ENCODE data around the gene ADCYAP1R1.

The ADCYAP1R1 gene

DNA sequence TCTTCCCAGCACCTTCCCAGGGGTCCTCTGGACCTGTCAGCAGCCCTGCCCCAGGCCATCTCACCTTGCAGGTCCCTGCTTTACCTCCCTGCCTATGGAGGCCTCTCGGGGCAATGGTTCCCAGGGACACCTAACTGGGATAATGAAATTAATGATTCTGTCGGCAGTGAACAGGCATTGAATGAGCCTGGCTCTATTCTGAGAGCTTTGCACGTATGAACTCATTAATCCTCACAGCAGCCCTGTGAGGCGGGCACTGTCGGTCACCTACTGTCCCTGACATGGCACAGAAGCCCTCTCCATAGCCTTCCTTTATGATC, 22.9 kb downstream of the ADCYAP1R1 start:
- H3K4me3 ChIP-seq (ENCODE audit: low read depth, low read length) = no peak overlapping the region
- no peak for DNase-seq (ENCODE audit: low read depth, low spot score)
- in situ Hi-C loops (cut with HindIII; ENCODE audit: low sequenced_read_pairs) = no loop called here
- TF ChIP-seq, protein P1, sequence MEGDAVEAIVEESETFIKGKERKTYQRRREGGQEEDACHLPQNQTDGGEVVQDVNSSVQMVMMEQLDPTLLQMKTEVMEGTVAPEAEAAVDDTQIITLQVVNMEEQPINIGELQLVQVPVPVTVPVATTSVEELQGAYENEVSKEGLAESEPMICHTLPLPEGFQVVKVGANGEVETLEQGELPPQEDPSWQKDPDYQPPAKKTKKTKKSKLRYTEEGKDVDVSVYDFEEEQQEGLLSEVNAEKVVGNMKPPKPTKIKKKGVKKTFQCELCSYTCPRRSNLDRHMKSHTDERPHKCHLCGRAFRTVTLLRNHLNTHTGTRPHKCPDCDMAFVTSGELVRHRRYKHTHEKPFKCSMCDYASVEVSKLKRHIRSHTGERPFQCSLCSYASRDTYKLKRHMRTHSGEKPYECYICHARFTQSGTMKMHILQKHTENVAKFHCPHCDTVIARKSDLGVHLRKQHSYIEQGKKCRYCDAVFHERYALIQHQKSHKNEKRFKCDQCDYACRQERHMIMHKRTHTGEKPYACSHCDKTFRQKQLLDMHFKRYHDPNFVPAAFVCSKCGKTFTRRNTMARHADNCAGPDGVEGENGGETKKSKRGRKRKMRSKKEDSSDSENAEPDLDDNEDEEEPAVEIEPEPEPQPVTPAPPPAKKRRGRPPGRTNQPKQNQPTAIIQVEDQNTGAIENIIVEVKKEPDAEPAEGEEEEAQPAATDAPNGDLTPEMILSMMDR (IDR thresholded peaks at IDR 0.05; ENCODE audit: low read depth, low read length) = no peak

- TF ChIP-seq, protein P1 (IDR thresholded peaks at IDR 0.05; ENCODE audit: low read depth, low read length) = no peak
- in situ Hi-C loops (cut with HindIII; ENCODE audit: low sequenced_read_pairs) = no loop called here
- no peak overlapping the region for H3K4me3 ChIP-seq (ENCODE audit: low read depth, low read length)
- DNase-seq (ENCODE audit: low read depth, low spot score) = no peak
Observed at GRCh38 chr7:31076051-31076450, 23.9 kb downstream of the ADCYAP1R1 start.

DNA sequence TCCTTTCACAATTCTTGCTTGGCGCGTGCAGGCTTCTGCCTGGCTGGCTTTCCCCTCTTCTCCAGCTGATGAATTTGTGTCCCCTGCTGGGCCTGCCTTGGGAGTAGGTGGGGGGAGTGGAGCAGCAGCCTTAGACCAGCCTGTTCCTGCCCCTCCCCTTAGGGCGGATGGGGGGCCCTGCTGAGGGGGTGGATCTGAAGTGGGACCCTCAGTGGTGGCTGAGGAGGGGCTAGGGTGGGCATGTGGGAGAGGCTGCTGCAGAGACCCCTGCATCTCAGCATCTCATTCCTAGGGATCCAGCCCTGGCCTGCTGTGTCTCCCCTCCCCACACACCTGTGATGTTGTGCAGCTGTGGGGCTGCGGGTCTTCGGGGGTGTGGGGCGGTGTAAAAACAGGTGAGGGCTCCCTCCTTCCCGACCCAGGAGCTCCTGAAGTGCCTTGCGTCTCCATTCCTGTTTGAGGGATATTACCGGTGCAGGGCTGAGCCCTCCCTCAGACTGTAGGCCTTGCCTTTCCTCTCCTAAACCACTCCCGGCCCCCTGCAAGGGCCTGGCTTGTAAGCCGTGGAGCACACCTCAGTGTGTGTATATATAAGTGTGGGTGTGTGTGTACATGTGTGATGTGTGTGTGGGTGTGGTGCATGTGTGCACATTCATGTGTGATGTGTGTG, 24.7 kb downstream of the ADCYAP1R1 start:
- TF ChIP-seq, protein P1 (IDR thresholded peaks at IDR 0.05; ENCODE audit: low read depth, low read length) = no peak
- in situ Hi-C loops (cut with HindIII; ENCODE audit: low sequenced_read_pairs) = no loop called here
- no peak overlapping the region for H3K4me3 ChIP-seq (ENCODE audit: low read depth, low read length)
- no peak for DNase-seq (ENCODE audit: low read depth, low spot score)

DNA sequence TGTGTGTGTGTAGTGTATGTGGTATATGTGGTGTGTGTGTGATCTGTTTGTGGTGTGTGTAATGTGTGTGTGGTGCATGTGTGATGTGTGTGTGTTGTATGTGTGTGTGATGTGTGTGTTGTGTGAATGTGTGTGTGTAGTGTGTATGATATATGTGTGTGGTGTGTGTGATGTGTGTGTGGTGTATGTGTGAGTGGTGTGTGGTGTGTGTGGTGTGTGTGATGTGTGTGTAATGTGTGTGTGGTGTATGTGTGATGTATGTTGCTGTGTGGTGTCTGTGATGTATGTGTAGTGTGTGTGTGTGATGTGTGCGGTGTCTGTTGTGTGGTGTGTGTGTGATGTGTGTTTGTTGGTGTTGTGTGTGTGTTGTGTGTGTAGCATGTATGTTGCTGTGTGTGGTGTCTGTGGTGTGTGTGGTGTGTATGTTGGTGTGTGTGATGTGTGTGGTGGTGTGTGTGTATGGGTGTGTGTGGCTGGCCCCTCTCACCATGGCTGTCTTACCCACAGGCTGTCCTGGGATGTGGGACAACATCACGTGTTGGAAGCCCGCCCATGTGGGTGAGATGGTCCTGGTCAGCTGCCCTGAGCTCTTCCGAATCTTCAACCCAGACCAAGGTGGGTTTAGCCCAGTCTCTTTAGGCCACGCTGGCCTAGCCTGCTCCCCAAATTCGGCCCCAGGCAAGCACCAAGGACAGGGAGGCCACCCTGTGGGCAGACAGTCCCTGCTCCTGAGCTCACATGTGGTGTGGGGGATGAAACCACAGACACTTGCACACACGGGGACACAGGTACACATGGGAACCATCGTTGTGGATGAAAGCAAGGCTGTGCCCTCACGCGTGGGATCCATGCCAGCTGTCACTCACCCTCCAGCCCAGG, 25.6 kb downstream of the ADCYAP1R1 start:
- in situ Hi-C loops (cut with HindIII; ENCODE audit: low sequenced_read_pairs) = no loop called here
- H3K4me3 ChIP-seq (ENCODE audit: low read depth, low read length) = no peak overlapping the region
- TF ChIP-seq, protein P1 (IDR thresholded peaks at IDR 0.05; ENCODE audit: low read depth, low read length) = no peak
- DNase-seq (ENCODE audit: low read depth, low spot score) = no peak

DNA sequence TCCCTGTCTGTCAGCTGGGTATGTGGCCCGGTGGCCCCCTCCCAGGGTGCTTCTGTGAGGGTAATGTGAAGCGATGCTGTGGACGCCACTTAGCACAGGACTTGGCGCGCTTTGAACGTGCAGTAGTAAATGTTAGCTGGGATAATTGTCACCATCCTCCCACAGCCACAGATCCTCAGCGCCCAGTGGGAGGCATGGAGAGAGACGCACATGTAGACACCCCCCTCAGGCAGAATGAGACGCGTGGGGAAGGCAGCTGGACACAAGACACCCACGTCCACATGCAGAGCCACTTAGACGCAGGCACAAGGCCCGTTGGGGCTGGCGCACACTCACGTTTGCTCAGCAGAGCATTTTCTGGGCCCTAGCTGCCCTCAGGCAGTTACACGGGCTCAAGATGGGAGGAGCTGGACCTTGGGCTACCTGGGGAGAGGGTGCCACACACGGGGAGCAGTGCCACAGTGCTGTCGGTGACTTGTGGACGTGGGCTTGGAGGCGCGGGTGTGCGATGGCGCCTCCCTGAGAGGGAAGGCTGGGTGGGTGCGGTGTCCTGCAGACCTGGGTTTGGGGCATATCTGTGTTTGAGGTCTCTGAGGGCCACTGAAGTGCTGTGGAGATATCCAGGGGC, 26.4 kb downstream of the ADCYAP1R1 start:
- H3K4me3 ChIP-seq (ENCODE audit: low read depth, low read length) = no peak overlapping the region
- DNase-seq (ENCODE audit: low read depth, low spot score) = no peak
- in situ Hi-C loops (cut with HindIII; ENCODE audit: low sequenced_read_pairs) = no loop called here
- TF ChIP-seq, protein P1 (IDR thresholded peaks at IDR 0.05; ENCODE audit: low read depth, low read length) = no peak

- TF ChIP-seq, protein P1 (IDR thresholded peaks at IDR 0.05; ENCODE audit: low read depth, low read length) = no peak
- H3K4me3 ChIP-seq (ENCODE audit: low read depth, low read length) = no peak overlapping the region
- in situ Hi-C loops (cut with HindIII; ENCODE audit: low sequenced_read_pairs) = no loop called here
- no peak for DNase-seq (ENCODE audit: low read depth, low spot score)
Observed at GRCh38 chr7:31079126-31079823, 27.2 kb downstream of the ADCYAP1R1 start.

Measured in astrocyte of the spinal cord (primary cell).